Effector CD8-positive, alpha-beta T cell (primary cell): ENCODE results near the gene PCDH11Y.
"Not testable (repeated sequence)": the region's sequence is repeated elsewhere in the genome, so short reads cannot be mapped to it uniquely, and the experiment has no call there.

Experiments
- DNase-seq: peaks from one replicate; lab custom pipeline; 2025; lab: John Stamatoyannopoulos, UW
- total RNA-seq, 4 experiments: gene quantifications; one replicate each; lab custom pipeline; 2026; lab: John Stamatoyannopoulos, UW

PCDH11Y gene
- 0 to 0.18 (median 0) reads per million in 4 experiments for total RNA-seq

- DNase-seq, result not testable (repeated sequence)
Measured at GRCh38 chrY:5000057-5000456, at the start of gene PCDH11Y. Gene PCDH11Y, plus strand, starts transcription at chrY:5000296. Its CDS starts 56,804 bp downstream, at chrY:5057100.

GRCh38 chrY:4967894-4968293 lies 32.2 kb upstream of the PCDH11Y start:
- not testable (repeated sequence) for DNase-seq

GRCh38 chrY:4991743-4992400 lies 8.2 kb upstream of the PCDH11Y start:
- not testable (repeated sequence) for DNase-seq

- not testable (repeated sequence) for DNase-seq
Measured at GRCh38 chrY:4994892-4995291, 5.2 kb upstream of the PCDH11Y start.

GRCh38 chrY:5002476-5003184 lies 2.5 kb downstream of the PCDH11Y start:
- not testable (repeated sequence) for DNase-seq

GRCh38 chrY:5038972-5039523 lies 39.0 kb downstream of the PCDH11Y start:
- not testable (repeated sequence) for DNase-seq

- DNase-seq, result not testable (repeated sequence)
Measured at GRCh38 chrY:5083017-5083416, 82.9 kb downstream of the PCDH11Y start.

GRCh38 chrY:5182998-5183397 lies 182.9 kb downstream of the PCDH11Y start:
- not testable (repeated sequence) for DNase-seq

- DNase-seq, result not testable (repeated sequence)
Measured at GRCh38 chrY:5215116-5215515, 215.0 kb downstream of the PCDH11Y start.

- DNase-seq, result not testable (repeated sequence)
Measured at GRCh38 chrY:5324931-5325330, 324.8 kb downstream of the PCDH11Y start.

- not testable (repeated sequence) for DNase-seq
Measured at GRCh38 chrY:5342220-5342619, 342.1 kb downstream of the PCDH11Y start.

- DNase-seq, result not testable (repeated sequence)
Measured at GRCh38 chrY:5543705-5544104, 543.6 kb downstream of the PCDH11Y start.

GRCh38 chrY:5638589-5638988 lies 638.5 kb downstream of the PCDH11Y start:
- DNase-seq, result not testable (repeated sequence)

GRCh38 chrY:5679265-5679664 lies 679.2 kb downstream of the PCDH11Y start:
- DNase-seq, result not testable (repeated sequence)

GRCh38 chrY:5708727-5709126 lies 708.6 kb downstream of the PCDH11Y start:
- DNase-seq, result not testable (repeated sequence)

- not testable (repeated sequence) for DNase-seq
Measured at GRCh38 chrY:5709788-5710381, 709.8 kb downstream of the PCDH11Y start.

- not testable (repeated sequence) for DNase-seq
Measured at GRCh38 chrY:5761403-5761802, 761.3 kb downstream of the PCDH11Y start.

- not testable (repeated sequence) for DNase-seq
Measured at GRCh38 chrY:5776485-5776884, 776.4 kb downstream of the PCDH11Y start.
